Measurements from ENCODE around the gene PGM2L1. TPM values are rescaled to one million over a fixed set of nuclear protein-coding genes. Genes with fewer than 3 reads are reported as not detected.
"Not testable (repeated sequence)": the region's sequence is repeated elsewhere in the genome, so short reads cannot be mapped to it uniquely, and the experiment has no call there.

The PGM2L1 gene
- total RNA-seq, 1 donor from 2014 or later: 4.6 TPM

GRCh38 chr11:74355626-74356025 is 42.6 kb downstream of the PGM2L1 start:
- intact Hi-C loops (cut with DNase I): no loop called here
- ATAC-seq: no peak
- no peak for DNase-seq (ENCODE audit: low spot score)

- no peak for DNase-seq (ENCODE audit: low spot score)
- ATAC-seq: no peak
- intact Hi-C loops (cut with DNase I): no loop called here
These were observed 44.2 kb downstream of the PGM2L1 start for GRCh38 chr11:74354036-74354435.

DNA sequence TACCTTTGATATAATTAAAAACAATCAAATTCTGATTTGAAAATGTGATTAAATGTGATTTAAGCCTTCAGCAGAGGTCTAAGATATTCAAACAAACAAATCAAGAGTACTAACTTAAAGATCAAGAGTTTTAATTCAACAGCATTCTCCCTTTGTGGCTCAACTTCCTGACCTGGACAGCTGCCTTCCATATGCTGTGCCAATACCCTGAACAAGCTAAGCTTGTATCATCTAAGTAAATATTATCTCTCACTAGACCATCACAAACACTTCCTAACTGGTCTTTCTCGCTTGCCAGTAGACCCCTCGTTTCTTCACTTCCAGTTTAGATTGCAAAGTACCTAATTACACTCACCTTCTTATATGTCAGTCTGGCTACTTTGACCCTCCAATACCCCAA is 50.9 kb downstream of the PGM2L1 start:
- DNase-seq (ENCODE audit: low spot score): no peak
- no peak for ATAC-seq
- intact Hi-C loops (cut with DNase I): loop anchor here (5.0 kb wide), 1 partner anchor 760 kb away; no protein-coding TSS in a partner anchor

DNA sequence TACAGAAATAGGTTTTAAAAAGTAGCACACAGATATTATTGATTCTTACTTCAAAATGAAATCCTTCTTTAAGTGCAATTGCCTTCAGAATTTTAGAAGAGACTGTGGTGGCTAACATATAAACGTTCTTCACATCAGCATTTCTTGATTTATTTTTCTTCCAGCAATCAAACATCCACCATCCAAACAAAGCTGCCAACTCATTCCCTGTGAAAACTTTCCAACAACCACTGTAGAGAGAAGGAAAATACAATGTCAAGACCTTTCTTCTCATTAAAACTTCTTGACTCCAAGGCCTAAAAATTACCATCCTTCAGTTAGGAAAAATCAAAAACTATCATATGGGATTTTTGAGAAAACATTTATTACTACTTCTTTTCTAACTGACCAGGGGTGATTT is 52.8 kb downstream of the PGM2L1 start:
- intact Hi-C loops (cut with DNase I): loop anchor here (5.0 kb wide), 1 partner anchor 762 kb away; no protein-coding TSS in a partner anchor
- DNase-seq (ENCODE audit: low spot score) (no peak), ATAC-seq (no peak)

- ATAC-seq: no peak
- intact Hi-C loops (cut with DNase I): no loop called here
- DNase-seq (ENCODE audit: low spot score): no peak
These were observed 56.3 kb downstream of the PGM2L1 start for GRCh38 chr11:74341921-74342320.

DNA sequence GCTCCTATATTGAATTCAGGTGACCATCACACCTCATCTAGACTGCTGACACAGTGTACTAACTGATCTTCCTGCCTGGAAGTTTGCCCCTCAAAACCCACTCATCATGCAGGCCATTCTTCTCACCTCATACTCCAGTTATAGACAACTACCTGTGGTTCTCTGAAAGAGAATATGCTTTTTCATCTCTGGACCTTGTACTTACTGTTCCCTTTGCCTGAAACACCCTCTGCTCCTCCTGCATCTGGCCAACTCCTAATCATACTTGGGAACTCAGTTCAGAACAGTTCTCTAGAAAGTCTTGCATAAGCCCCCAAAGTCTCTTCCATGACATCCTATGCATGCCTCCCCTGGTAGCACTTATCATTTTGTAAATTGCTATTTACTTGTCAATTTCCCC is 58.6 kb downstream of the PGM2L1 start:
- no peak for DNase-seq (ENCODE audit: low spot score)
- no peak for ATAC-seq
- intact Hi-C loops (cut with DNase I): no loop called here

GRCh38 chr11:74338963-74339362 is 59.3 kb downstream of the PGM2L1 start:
- no peak for DNase-seq (ENCODE audit: low spot score)
- ATAC-seq: no peak
- intact Hi-C loops (cut with DNase I): no loop called here

GRCh38 chr11:74333193-74333592 is 65.0 kb downstream of the PGM2L1 start:
- ATAC-seq (no peak), DNase-seq (ENCODE audit: low spot score) (no peak)
- intact Hi-C loops (cut with DNase I): no loop called here

DNA sequence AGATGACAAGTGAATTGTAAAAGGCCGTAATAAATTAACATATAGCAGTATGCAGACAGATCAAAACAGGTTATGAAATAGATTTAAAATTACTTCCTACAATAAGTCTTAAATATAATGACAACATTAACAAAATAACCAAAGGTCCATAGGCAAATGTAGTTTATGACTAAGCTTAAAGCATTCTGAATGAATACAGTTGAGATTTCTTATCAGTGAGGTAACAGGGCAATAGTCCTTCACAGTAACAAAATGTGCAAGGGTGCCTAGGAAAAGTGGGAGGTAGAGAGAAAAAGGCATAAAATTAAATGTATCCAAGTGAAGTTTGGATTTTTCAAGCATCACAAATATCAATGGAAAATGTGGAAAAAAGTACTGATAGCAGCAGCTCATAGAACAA is 65.9 kb downstream of the PGM2L1 start:
- DNase-seq (ENCODE audit: low spot score) (no peak), ATAC-seq (no peak)
- intact Hi-C loops (cut with DNase I): no loop called here

DNA sequence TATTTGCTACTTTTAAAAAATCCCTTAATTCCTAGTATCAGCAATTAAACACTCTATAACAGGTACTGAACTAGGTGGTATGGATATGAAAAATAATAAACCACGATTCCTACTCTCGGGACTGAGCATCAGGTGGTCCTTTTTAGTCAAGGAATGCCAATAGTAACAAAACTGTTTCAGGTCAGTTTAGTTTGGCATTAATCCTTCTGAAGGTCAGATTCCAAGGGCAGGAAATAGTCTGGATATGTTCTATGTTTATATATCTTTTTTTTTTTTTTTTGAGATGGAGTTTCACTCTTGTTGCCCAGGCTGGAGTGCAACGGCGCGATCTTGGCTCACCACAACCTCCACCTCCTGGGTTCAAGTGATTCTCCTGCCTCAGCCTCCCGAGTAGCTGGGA is 67.2 kb downstream of the PGM2L1 start:
- DNase-seq (ENCODE audit: low spot score); intact Hi-C loops (cut with DNase I); ATAC-seq: not testable (repeated sequence)

DNA sequence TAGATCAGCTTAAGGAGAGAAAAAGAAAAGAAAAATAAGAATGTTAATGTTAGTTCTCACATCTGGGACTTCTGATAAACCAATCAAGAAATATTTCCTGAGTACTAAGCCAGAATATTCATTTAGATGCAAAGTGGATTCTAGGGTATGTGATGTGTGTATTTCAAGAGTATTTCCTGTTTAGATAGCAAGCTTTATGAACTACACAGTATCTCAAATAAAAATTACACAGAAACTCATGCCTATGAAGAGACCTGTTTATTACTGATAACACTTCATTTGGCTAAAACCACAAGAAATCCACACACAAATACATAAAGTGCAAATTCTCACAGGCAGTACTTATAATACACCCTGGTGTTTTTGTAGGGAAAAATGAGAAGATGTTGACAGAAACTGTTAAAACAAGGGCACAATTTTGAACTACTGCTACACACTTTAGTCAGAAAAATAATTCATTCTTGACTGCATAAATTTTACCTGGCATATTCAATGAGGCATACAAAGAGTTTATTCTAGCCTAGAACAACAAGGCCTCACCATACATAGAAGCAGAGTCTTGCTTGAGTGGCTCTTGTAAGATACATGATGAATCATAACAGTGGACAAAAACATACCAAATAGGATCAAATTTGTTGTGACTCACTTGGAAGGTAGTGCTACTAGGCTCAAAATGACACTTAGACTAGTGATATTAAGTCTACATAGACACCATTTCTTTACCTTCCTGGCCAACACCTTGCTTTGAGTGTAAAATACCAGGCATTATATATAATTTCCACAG is 68.0 kb downstream of the PGM2L1 start:
- DNase-seq (ENCODE audit: low spot score) (no peak), ATAC-seq (no peak)
- intact Hi-C loops (cut with DNase I): no loop called here

GRCh38 chr11:74327076-74327475 is 71.2 kb downstream of the PGM2L1 start:
- no peak for DNase-seq (ENCODE audit: low spot score)
- no peak for ATAC-seq
- intact Hi-C loops (cut with DNase I): no loop called here

- ATAC-seq (no peak), DNase-seq (ENCODE audit: low spot score) (no peak)
- intact Hi-C loops (cut with DNase I): no loop called here
These were observed 71.6 kb downstream of the PGM2L1 start for GRCh38 chr11:74326665-74327064.

DNA sequence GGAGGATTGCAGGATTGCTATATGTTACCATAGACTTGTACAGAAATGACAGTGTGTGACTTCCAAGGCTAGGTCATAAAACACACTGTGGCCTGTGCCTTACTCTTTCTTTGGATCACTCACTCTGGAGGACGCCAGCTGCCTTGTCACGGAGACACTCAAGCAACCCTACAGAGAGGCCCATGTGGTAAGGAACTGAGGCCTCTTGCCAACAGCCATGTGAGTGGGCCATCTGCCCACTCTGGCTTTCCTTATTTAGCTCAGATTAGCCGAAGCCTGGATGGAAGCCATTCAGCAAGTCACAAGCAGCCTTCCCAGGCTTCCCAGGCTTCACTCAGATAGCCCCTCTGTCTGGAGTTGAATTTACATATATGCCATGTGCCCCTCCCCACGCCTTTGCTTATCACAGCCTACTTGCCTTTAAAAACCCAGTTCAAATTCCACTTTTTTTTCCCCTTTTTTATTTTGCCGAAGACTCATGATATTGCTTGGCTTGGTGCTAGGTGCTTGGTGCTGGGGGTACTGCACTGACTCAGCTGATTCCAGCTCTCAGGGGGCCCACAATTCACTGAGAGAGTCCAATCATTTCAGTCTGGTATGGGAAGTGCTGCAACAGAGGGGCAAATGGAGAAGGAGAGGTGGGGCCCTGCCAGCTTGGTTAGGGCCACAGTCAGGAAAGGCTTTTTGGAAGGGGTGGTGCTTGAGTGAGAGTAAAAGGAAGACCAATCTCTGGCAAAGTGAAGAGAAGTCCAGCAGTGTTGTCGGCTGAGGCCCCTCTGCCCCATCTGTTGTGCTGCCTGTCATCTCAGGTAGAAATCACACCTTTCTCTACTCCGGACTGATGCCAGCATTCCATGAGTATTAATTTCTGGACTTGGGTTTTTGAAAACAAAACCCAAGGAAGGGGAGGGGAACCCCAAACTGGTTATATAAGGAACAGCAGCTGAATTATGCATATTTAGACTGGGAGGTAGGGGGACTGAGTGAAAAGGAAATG is 72.3 kb downstream of the PGM2L1 start:
- peak; percentile 91 for ATAC-seq
- peak; percentile 76 for DNase-seq (ENCODE audit: low spot score)
- intact Hi-C loops (cut with DNase I): no loop called here

GRCh38 chr11:74322667-74323066 is 75.6 kb downstream of the PGM2L1 start:
- intact Hi-C loops (cut with DNase I): no loop called here
- ATAC-seq (peak; percentile 77), DNase-seq (ENCODE audit: low spot score) (peak; percentile 65)

DNA sequence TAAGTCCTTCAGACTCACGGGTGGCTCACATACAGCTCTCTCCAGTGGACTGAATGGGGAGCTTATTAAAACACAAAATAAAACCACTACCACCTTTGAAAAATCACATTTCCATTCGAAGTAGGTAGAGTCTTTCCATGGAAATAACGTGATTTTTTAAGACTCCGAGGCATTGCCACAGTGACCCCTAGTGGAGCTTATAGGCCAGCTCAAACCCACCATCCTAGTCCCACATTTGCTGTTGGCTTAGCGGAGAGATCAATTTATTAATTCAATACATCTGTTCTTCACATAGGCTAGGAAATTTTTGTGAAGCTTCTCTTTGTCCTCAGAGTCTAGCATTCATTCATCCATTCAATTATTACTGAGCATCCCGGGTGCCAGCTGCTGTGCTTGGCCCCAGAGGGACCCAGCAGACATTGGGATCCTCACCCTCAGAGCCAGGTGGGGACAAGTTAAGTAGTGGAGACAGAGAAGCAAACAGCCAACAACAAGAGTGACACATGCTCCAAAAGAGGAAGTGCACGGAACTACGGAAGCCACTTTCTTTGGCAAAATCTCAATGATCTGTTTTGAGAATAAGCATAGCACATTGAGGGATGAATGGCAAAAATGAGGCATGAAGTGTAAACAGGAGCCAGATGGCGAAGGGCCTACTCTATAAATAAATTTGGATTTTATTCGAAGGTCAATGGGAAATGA is 76.6 kb downstream of the PGM2L1 start:
- intact Hi-C loops (cut with DNase I): no loop called here
- ATAC-seq (peak; percentile 43), DNase-seq (ENCODE audit: low spot score) (no peak)

- DNase-seq (ENCODE audit: low spot score): no peak
- no peak for ATAC-seq
- intact Hi-C loops (cut with DNase I): no loop called here
These were observed 77.7 kb downstream of the PGM2L1 start for GRCh38 chr11:74320538-74320937.

DNA sequence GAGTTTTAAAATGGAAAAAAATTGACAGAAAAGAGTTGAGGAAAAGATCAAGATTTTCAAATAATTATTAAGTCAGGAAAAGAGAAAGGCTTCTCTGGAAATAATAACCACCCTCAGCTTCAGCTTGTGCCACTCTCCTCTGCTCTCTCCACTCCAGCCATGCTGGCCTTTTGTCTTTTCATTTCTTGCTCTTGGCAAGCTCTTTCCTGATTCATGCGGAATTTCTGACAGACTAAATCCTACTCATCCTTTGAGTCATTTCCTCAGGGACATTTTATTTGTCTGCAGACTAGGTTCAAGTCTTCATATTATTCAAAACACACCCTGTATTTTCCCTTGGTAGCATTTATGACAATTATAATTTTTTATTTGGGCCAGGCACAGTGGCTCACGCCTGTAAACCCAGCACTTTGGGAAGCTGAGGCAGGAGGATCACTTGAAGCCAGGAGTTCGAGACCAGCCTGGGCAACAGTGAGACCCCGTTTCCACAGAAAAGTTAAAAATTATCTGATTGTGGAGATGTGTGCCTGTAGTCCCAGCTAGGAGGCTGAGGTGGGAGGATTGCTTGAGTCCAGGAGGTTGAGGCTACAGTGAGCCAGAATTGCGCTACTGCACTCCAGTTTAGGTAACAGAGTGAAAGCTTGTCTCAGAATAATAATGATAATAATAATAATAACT is 79.0 kb downstream of the PGM2L1 start:
- peak; percentile 73 for ATAC-seq
- intact Hi-C loops (cut with DNase I): no loop called here
- DNase-seq (ENCODE audit: low spot score): no peak
